Measurements from ENCODE around the gene DDX52. TPM values are rescaled to one million over a fixed set of nuclear protein-coding genes. Genes with fewer than 3 reads are reported as not detected.

The DDX52 gene
- total RNA-seq, 1 donor from 2014 or later = 48.7 TPM

GRCh38 chr17:37671824-37672547 lies 28.7 kb upstream of the DDX52 start:
- Mint-ChIP-seq H3K4me1 (ENCODE audit: low read depth) (peaks cover 6% of the 10 kb centered on the region), H3K27me3 (ENCODE audit: insufficient read depth) (peaks cover 4% of the 10 kb centered on the region), H3K9me3 (no peaks in the 10 kb centered on the region), H3K36me3 (ENCODE audit: low read depth) (no peaks in the 10 kb centered on the region), H3K27ac (no peak overlapping the region), H3K4me3 (no peak overlapping the region)
- DNase-seq (ENCODE audit: low spot score) = no peak
- intact Hi-C loops (cut with micrococcal nuclease) = no loop called here

GRCh38 chr17:37671028-37671823 lies 28.0 kb upstream of the DDX52 start:
- intact Hi-C loops (cut with micrococcal nuclease) = no loop called here
- no peaks in the 10 kb centered on the region for H3K36me3 Mint-ChIP-seq (ENCODE audit: low read depth)
- H3K9me3 Mint-ChIP-seq = no peaks in the 10 kb centered on the region
- no peak overlapping the region for H3K4me3 Mint-ChIP-seq
- no peak for DNase-seq (ENCODE audit: low spot score)
- no peak overlapping the region for H3K27ac Mint-ChIP-seq
- H3K4me1 Mint-ChIP-seq (ENCODE audit: low read depth) = no peaks in the 10 kb centered on the region
- H3K27me3 Mint-ChIP-seq (ENCODE audit: insufficient read depth) = peaks cover 4% of the 10 kb centered on the region

GRCh38 chr17:37667039-37667438 lies 23.8 kb upstream of the DDX52 start:
- no peak for DNase-seq (ENCODE audit: low spot score)
- Mint-ChIP-seq H3K36me3 (ENCODE audit: low read depth) (no peaks in the 10 kb centered on the region), H3K27ac (no peak overlapping the region), H3K4me3 (no peak overlapping the region), H3K27me3 (ENCODE audit: insufficient read depth) (peaks cover 8% of the 10 kb centered on the region), H3K9me3 (no peaks in the 10 kb centered on the region), H3K4me1 (ENCODE audit: low read depth) (no peaks in the 10 kb centered on the region)
- intact Hi-C loops (cut with micrococcal nuclease) = no loop called here

- Mint-ChIP-seq H3K27me3 (ENCODE audit: insufficient read depth) (peaks cover 24% of the 10 kb centered on the region), H3K36me3 (ENCODE audit: low read depth) (no peaks in the 10 kb centered on the region), H3K4me1 (ENCODE audit: low read depth) (no peaks in the 10 kb centered on the region), H3K4me3 (no peak overlapping the region), H3K27ac (no peak overlapping the region), H3K9me3 (no peaks in the 10 kb centered on the region)
- no peak for DNase-seq (ENCODE audit: low spot score)
- intact Hi-C loops (cut with micrococcal nuclease) = no loop called here
Measured at GRCh38 chr17:37664214-37664613, 21.0 kb upstream of the DDX52 start.

- Mint-ChIP-seq H3K9me3 (no peaks in the 10 kb centered on the region), H3K27ac (no peak overlapping the region), H3K36me3 (ENCODE audit: low read depth) (no peaks in the 10 kb centered on the region), H3K4me1 (ENCODE audit: low read depth) (no peaks in the 10 kb centered on the region), H3K4me3 (no peak overlapping the region), H3K27me3 (ENCODE audit: insufficient read depth) (peaks cover 28% of the 10 kb centered on the region)
- no peak for DNase-seq (ENCODE audit: low spot score)
- intact Hi-C loops (cut with micrococcal nuclease) = no loop called here
Measured at GRCh38 chr17:37662353-37662752, 19.1 kb upstream of the DDX52 start.

- H3K4me3 Mint-ChIP-seq = no peak overlapping the region
- intact Hi-C loops (cut with micrococcal nuclease) = no loop called here
- no peaks in the 10 kb centered on the region for H3K36me3 Mint-ChIP-seq (ENCODE audit: low read depth)
- H3K9me3 Mint-ChIP-seq = no peaks in the 10 kb centered on the region
- no peaks in the 10 kb centered on the region for H3K4me1 Mint-ChIP-seq (ENCODE audit: low read depth)
- no peak overlapping the region for H3K27ac Mint-ChIP-seq
- no peak for DNase-seq (ENCODE audit: low spot score)
- peaks cover 28% of the 10 kb centered on the region for H3K27me3 Mint-ChIP-seq (ENCODE audit: insufficient read depth)
Measured at GRCh38 chr17:37661400-37662014, 18.3 kb upstream of the DDX52 start.

- DNase-seq (ENCODE audit: low spot score) = no peak
- H3K27me3 Mint-ChIP-seq (ENCODE audit: insufficient read depth) = peaks cover 29% of the 10 kb centered on the region
- intact Hi-C loops (cut with micrococcal nuclease) = no loop called here
- no peak overlapping the region for H3K4me3 Mint-ChIP-seq
- H3K36me3 Mint-ChIP-seq (ENCODE audit: low read depth) = no peaks in the 10 kb centered on the region
- no peaks in the 10 kb centered on the region for H3K4me1 Mint-ChIP-seq (ENCODE audit: low read depth)
- no peak overlapping the region for H3K27ac Mint-ChIP-seq
- no peaks in the 10 kb centered on the region for H3K9me3 Mint-ChIP-seq
Measured at GRCh38 chr17:37659925-37660324, 16.7 kb upstream of the DDX52 start.

GRCh38 chr17:37657202-37657601 lies 14.0 kb upstream of the DDX52 start:
- no peak for DNase-seq (ENCODE audit: low spot score)
- Mint-ChIP-seq H3K4me1 (ENCODE audit: low read depth) (peaks cover 6% of the 10 kb centered on the region), H3K9me3 (no peaks in the 10 kb centered on the region), H3K27ac (no peak overlapping the region), H3K27me3 (ENCODE audit: insufficient read depth) (peaks cover 39% of the 10 kb centered on the region), H3K36me3 (ENCODE audit: low read depth) (no peaks in the 10 kb centered on the region), H3K4me3 (no peak overlapping the region)
- intact Hi-C loops (cut with micrococcal nuclease) = no loop called here

GRCh38 chr17:37651849-37652248 lies 8.6 kb upstream of the DDX52 start:
- no peak overlapping the region for H3K27ac Mint-ChIP-seq
- H3K36me3 Mint-ChIP-seq (ENCODE audit: low read depth) = no peaks in the 10 kb centered on the region

GRCh38 chr17:37650419-37651003 lies 7.3 kb upstream of the DDX52 start:
- H3K27me3 Mint-ChIP-seq (ENCODE audit: insufficient read depth) = peaks cover 67% of the 10 kb centered on the region
- no peak overlapping the region for H3K4me3 Mint-ChIP-seq
- H3K27ac Mint-ChIP-seq = no peak overlapping the region

More at GRCh38 chr17:37651849-37652248, 8.6 kb upstream of the DDX52 start:
- peaks cover 18% of the 10 kb centered on the region for H3K4me1 Mint-ChIP-seq (ENCODE audit: low read depth)
- no peak overlapping the region for H3K4me3 Mint-ChIP-seq
- H3K9me3 Mint-ChIP-seq = no peaks in the 10 kb centered on the region
- intact Hi-C loops (cut with micrococcal nuclease) = loop anchor here (2.0 kb wide), 1 partner anchor 139 kb away; no protein-coding TSS in a partner anchor
- peaks cover 56% of the 10 kb centered on the region for H3K27me3 Mint-ChIP-seq (ENCODE audit: insufficient read depth)
- DNase-seq (ENCODE audit: low spot score) = no peak

GRCh38 chr17:37648555-37648954 lies 5.3 kb upstream of the DDX52 start:
- no peak for DNase-seq (ENCODE audit: low spot score)
- Mint-ChIP-seq H3K27me3 (ENCODE audit: insufficient read depth) (peaks cover 67% of the 10 kb centered on the region), H3K4me1 (ENCODE audit: low read depth) (peaks cover 25% of the 10 kb centered on the region), H3K9me3 (no peaks in the 10 kb centered on the region), H3K27ac (no peak overlapping the region), H3K36me3 (ENCODE audit: low read depth) (no peaks in the 10 kb centered on the region), H3K4me3 (no peak overlapping the region)
- intact Hi-C loops (cut with micrococcal nuclease) = no loop called here

More at GRCh38 chr17:37650419-37651003, 7.3 kb upstream of the DDX52 start:
- DNase-seq (ENCODE audit: low spot score) = no peak
- Mint-ChIP-seq H3K4me1 (ENCODE audit: low read depth) (peaks cover 18% of the 10 kb centered on the region), H3K9me3 (no peaks in the 10 kb centered on the region), H3K36me3 (ENCODE audit: low read depth) (no peaks in the 10 kb centered on the region)
- intact Hi-C loops (cut with micrococcal nuclease) = loop anchor here (2.0 kb wide), 1 partner anchor 140 kb away; no protein-coding TSS in a partner anchor

- Mint-ChIP-seq H3K36me3 (ENCODE audit: low read depth) (peaks cover under 1% of the 10 kb centered on the region), H3K4me3 (no peak overlapping the region), H3K27ac (no peak overlapping the region), H3K9me3 (no peaks in the 10 kb centered on the region), H3K27me3 (ENCODE audit: insufficient read depth) (peaks cover 64% of the 10 kb centered on the region), H3K4me1 (ENCODE audit: low read depth) (peaks cover 23% of the 10 kb centered on the region)
- intact Hi-C loops (cut with micrococcal nuclease) = no loop called here
- DNase-seq (ENCODE audit: low spot score) = no peak
Measured at GRCh38 chr17:37647856-37648255, 4.6 kb upstream of the DDX52 start.

Measured in activated T-helper 1 cell treated with anti-CD3 and anti-CD28 coated beads, Interleukin-12 subunit alpha, Interleukin-12 subunit beta, Interleukin-2, Interleukin-4 antibody, amounts not matched to agents 30 ng/mL and 10 ng/mL and 1 ng/mL, durations not matched to agents 14 hours and 24 hours and 36 hours (primary cell).